ENCODE results near the gene SUPT5H. TPM values are rescaled to one million over a fixed set of nuclear protein-coding genes. Genes with fewer than 3 reads are reported as not detected.

Gene SUPT5H
- total RNA-seq, 2 donors from 2014 or later = 79.8 to 246 TPM

DNA sequence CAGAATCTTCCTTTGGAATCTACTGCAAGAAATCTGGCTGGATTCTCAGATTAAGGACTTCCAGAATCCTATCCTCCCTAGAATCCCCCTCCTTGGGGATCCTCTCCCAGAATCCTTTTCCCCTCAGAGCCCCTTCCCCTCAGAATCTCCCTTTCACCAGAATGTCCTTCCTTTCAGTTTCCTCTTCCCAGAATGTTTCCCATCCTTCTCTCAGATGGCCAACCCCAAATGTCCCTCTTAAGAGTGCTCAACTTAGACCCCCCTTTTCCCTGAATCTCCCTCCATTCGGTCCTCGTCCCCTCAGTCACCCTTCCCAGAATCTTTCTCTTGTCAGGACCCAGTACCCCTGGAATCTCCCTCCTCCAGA, 9.0 kb upstream of the SUPT5H start:
- DNase-seq (ENCODE audit: low spot score) = no peak
- no peak for TF ChIP-seq POLR2A (IDR thresholded peaks at IDR 0.05)
- intact Hi-C loops (cut with DNase I) = loop anchor here (5.0 kb wide), 1 partner anchor 96 kb away; the partner anchor contains the start of gene EID2B
- no peaks in the 10 kb centered on the region for H3K9me3 ChIP-seq
- H3K36me3 ChIP-seq = peaks cover 15 to 21% of the 10 kb centered on the region in 2 donors
- peak overlapping the region; percentile 76 to 87 for H3K27ac ChIP-seq
- WGBS = 6% methylated on average over 2 of the region's 2 CpGs
- H3K4me3 ChIP-seq = peak overlapping the region; percentile 60 to 82
- peaks cover 16% of the 10 kb centered on the region for H3K4me1 ChIP-seq (replicated peaks)
- no peaks in the 10 kb centered on the region for H3K27me3 ChIP-seq (replicated peaks; ENCODE audit: insufficient read depth)

DNA sequence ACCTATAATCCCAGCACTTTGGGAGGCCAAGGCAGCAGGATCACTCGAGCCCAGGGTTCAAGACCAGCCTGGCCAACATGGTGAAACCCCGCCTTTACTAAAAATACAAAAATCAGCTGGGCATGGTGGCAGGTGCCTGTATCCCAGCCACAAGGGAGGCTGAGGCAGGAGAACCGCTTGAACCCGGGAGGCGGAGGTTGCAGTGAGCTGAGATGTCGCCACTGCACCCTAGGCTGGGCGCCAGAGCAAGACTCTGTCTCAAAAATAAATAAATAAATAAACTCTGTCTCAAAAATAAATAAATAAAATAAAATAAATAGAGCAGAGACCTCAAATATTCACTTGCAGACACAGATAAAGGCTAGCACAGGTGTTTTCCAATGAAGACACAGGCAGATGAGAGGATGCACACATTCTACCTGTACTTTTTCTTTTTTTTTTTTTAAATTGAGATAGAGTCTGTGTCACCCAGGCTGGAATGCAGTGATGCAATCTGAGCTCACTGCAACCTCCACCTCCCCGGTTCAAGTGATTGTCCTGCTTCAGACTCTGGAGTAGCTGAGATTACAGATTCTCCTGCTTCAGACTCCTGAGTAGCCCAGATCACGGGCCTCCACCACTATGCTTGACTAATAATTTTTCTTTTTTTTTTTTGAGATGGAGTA, 7.0 kb upstream of the SUPT5H start:
- no peak for DNase-seq (ENCODE audit: low spot score)
- Histone ChIP-seq H3K27ac (no peak overlapping the region), H3K4me3 (no peak overlapping the region), H3K27me3 (replicated peaks; ENCODE audit: insufficient read depth) (no peaks in the 10 kb centered on the region), H3K36me3 (peaks cover 5 to 6% of the 10 kb centered on the region in 2 donors), H3K9me3 (no peaks in the 10 kb centered on the region), H3K4me1 (replicated peaks) (peaks cover 16% of the 10 kb centered on the region)
- 79% methylated on average over 9 of the region's 9 CpGs for WGBS
- no peak for TF ChIP-seq POLR2A (IDR thresholded peaks at IDR 0.05)
- TF ChIP-seq, protein P1, sequence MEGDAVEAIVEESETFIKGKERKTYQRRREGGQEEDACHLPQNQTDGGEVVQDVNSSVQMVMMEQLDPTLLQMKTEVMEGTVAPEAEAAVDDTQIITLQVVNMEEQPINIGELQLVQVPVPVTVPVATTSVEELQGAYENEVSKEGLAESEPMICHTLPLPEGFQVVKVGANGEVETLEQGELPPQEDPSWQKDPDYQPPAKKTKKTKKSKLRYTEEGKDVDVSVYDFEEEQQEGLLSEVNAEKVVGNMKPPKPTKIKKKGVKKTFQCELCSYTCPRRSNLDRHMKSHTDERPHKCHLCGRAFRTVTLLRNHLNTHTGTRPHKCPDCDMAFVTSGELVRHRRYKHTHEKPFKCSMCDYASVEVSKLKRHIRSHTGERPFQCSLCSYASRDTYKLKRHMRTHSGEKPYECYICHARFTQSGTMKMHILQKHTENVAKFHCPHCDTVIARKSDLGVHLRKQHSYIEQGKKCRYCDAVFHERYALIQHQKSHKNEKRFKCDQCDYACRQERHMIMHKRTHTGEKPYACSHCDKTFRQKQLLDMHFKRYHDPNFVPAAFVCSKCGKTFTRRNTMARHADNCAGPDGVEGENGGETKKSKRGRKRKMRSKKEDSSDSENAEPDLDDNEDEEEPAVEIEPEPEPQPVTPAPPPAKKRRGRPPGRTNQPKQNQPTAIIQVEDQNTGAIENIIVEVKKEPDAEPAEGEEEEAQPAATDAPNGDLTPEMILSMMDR (IDR thresholded peaks at IDR 0.05) = no peak
- TF ChIP-seq POLR2AphosphoS5 (IDR thresholded peaks at IDR 0.05) = no peak
- intact Hi-C loops (cut with DNase I) = loop anchor here (5.0 kb wide), 1 partner anchor 94 kb away; the partner anchor contains the start of gene EID2B

DNA sequence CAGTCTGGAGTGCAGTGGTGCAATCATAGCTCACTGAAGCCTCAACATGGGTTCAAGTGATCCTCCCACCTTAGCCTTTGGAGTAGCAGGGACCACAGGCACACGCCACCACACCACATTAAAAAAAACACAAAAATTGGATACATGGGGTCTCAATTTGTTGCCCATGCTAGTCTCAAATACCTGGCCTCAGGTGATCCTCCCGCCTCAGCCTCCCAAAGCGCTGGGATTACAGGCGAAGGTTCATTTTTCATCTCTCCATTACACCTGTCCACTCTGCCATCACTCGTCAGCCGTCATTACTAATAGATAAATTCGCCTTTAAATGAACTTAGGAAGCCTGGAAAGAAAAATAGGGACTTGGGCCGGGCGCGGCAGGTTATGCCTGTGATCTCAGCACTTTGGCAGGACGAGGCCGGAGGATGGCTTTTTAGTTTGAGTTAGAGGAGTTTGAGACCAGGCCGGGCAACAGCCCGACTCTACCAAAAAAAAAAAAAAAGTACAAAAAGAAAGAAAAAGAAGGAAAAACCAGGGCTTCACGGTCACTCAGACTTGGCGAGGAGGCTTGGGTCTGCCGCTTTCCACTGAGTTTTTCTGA, 685 bp upstream of the SUPT5H start:
- Histone ChIP-seq H3K4me3 (peak overlapping the region; percentile 85 to 94), H3K4me1 (replicated peaks) (peaks cover 11% of the 10 kb centered on the region), H3K27ac (peak overlapping the region; percentile 90 to 92), H3K27me3 (replicated peaks; ENCODE audit: insufficient read depth) (no peaks in the 10 kb centered on the region), H3K9me3 (no peaks in the 10 kb centered on the region), H3K36me3 (no peaks in the 10 kb centered on the region)
- 2% methylated on average over 17 of the region's 17 CpGs for WGBS
- intact Hi-C loops (cut with DNase I) = no loop called here
- TF ChIP-seq POLR2A (IDR thresholded peaks at IDR 0.05) = no peak
- TF ChIP-seq POLR2AphosphoS5 (IDR thresholded peaks at IDR 0.05) = no peak
- TF ChIP-seq, protein P1 (IDR thresholded peaks at IDR 0.05) = no peak
- DNase-seq (ENCODE audit: low spot score) = no peak

DNA sequence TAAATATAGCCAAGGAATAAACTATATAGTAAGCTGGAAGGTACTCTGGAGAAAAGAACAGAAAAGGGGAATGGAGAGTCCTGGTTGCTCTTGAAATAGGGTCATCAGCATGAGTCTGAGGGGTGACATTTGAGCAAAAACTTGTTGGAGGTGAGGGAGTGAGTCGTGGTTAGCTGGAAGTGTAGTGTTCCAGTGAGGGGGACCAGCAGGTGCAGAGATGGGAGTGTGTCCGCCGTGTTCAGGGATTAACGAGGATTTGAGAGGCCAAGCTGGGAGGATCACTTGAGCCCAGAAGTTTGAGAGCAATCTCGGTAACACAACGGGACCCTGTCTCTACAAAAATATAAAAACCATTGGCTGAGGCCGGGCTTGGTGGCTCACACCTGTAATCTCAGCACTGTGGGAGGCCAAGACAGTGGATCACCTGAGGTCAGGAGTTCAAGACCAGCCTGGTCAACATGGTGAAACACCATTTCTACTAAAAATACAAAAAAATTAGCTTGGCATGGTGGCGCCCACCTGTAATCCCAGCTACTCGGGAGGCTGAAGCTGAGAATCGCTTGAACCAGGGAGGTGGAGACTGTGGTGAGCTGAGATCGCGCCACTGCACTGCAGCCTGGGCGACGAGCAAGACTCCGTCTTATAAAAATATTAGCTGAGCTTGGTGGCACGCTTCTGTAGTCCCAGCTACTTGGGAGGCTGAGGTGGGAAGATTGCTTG, 1.1 kb downstream of the SUPT5H start:
- H3K9me3 ChIP-seq = no peaks in the 10 kb centered on the region
- H3K36me3 ChIP-seq = no peaks in the 10 kb centered on the region
- peaks cover 11% of the 10 kb centered on the region for H3K4me1 ChIP-seq (replicated peaks)
- intact Hi-C loops (cut with DNase I) = no loop called here
- H3K27ac ChIP-seq = peak overlapping the region in 1 of 2 donors; percentile 92
- DNase-seq (ENCODE audit: low spot score) = no peak
- H3K4me3 ChIP-seq = peak overlapping the region; percentile 85 to 94
- TF ChIP-seq, protein P1 (IDR thresholded peaks at IDR 0.05) = no peak
- no peak for TF ChIP-seq POLR2A (IDR thresholded peaks at IDR 0.05)
- no peak for TF ChIP-seq POLR2AphosphoS5 (IDR thresholded peaks at IDR 0.05)
- no peaks in the 10 kb centered on the region for H3K27me3 ChIP-seq (replicated peaks; ENCODE audit: insufficient read depth)
- 83% methylated on average over 16 of the region's 16 CpGs for WGBS

DNA sequence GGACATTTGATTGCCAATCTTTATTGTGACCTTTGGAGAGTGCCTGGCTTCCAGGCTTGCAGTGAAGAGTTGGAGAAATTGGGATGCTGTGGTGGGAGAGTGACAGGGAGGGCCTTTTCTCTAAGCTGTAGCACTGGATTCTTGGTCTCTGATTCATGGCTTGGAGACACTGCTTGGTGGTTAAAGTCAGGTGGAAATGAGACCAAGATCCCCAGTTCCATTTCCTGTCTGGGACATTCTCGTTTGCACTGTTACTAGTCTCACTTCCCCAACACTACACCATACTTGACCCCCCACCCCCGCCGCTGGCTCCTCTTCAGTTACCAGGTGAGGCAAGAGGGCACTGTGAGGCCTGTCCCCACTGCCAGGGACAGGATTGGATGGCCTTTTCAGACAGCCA, 2.9 kb downstream of the SUPT5H start:
- H3K27ac ChIP-seq = no peak overlapping the region
- no peak overlapping the region for H3K4me3 ChIP-seq
- no peaks in the 10 kb centered on the region for H3K36me3 ChIP-seq
- H3K27me3 ChIP-seq (replicated peaks; ENCODE audit: insufficient read depth) = no peaks in the 10 kb centered on the region
- 76% methylated on average over 3 of the region's 3 CpGs for WGBS
- intact Hi-C loops (cut with DNase I) = no loop called here
- TF ChIP-seq POLR2AphosphoS5 (IDR thresholded peaks at IDR 0.05) (no peak), POLR2A (IDR thresholded peaks at IDR 0.05) (no peak)
- TF ChIP-seq, protein P1 (IDR thresholded peaks at IDR 0.05) = no peak
- H3K4me1 ChIP-seq (replicated peaks) = peaks cover 11% of the 10 kb centered on the region
- no peak for DNase-seq (ENCODE audit: low spot score)
- no peaks in the 10 kb centered on the region for H3K9me3 ChIP-seq

Measured in prostate gland (tissue), 2 donors.